ENCODE measurements around the gene TRAF2. TPM values are rescaled to one million over a fixed set of nuclear protein-coding genes. Genes with fewer than 3 reads are reported as not detected.

Gene TRAF2
- total RNA-seq, 5 donors from 2014 or later (not counting 1 experiment from before 2014, with no cell fraction given): 20.9 to 38.7 (median 33.7) TPM

GRCh38 chr9:136945333-136946227 lies 59.3 kb downstream of the TRAF2 start:
- no peaks in the 10 kb centered on the region for H3K9me3 ChIP-seq
- H3K4me3 Mint-ChIP-seq: peak overlapping the region in 1 of 3 donors; percentile 73
- no peak overlapping the region for H3K4me3 ChIP-seq (ENCODE audit: control insufficient read depth in 1 of 2, extremely low read depth in 1 of 2, low read length in 1 of 2)
- peaks cover 15 to 23% of the 10 kb centered on the region in 2 donors for H3K36me3 ChIP-seq (ENCODE audit: control insufficient read depth in 2 of 2, extremely low read depth in 1 of 2, insufficient read depth in 1 of 2, low read length in 1 of 2)
- DNase-seq (no peak), ATAC-seq (replicated peaks in 1 of 4) (no peak)
- WGBS (ENCODE audit: insufficient coverage): 88% methylated on average over 24 of the region's 30 CpGs
- H3K27me3 Mint-ChIP-seq: no peaks in the 10 kb centered on the region
- no peaks in the 10 kb centered on the region for H3K9me3 Mint-ChIP-seq
- H3K27me3 ChIP-seq (replicated peaks in 1 of 2; ENCODE audit: control insufficient read depth in 2 of 2, extremely low read depth in 1 of 2, insufficient read depth in 2 of 2, low read length in 1 of 2): no peaks in the 10 kb centered on the region
- peaks cover 12 to 28% (median 12%) of the 10 kb centered on the region in 3 donors for H3K4me1 Mint-ChIP-seq
- POLR2A ChIA-PET: interaction anchor here in 1 of 2 donors (0.6 kb wide), 1 partner anchor 54 kb away, joined by 6 read pairs; no protein-coding TSS in a partner anchor
- no peak overlapping the region for H3K27ac Mint-ChIP-seq
- CTCF ChIA-PET: interaction anchor here in 1 of 2 donors (0.6 kb wide), 1 partner anchor 46 kb away, joined by 6 read pairs; no protein-coding TSS in a partner anchor
- H3K4me1 ChIP-seq (ENCODE audit: control insufficient read depth in 1 of 2, extremely low read depth in 1 of 2, insufficient read depth in 2 of 2, low read length in 2 of 2): peaks cover 7 to 71% of the 10 kb centered on the region in 2 experiments
- H3K36me3 Mint-ChIP-seq: peaks cover 9% of the 10 kb centered on the region
- no peak overlapping the region for H3K27ac ChIP-seq (ENCODE audit: low read length)

- peaks cover 7 to 73% of the 10 kb centered on the region in 2 experiments for H3K4me1 ChIP-seq (ENCODE audit: control insufficient read depth in 1 of 2, extremely low read depth in 1 of 2, insufficient read depth in 2 of 2, low read length in 2 of 2)
- ChIA-PET POLR2A (interaction anchor here in 1 of 2 donors (0.6 kb wide), 1 partner anchor 55 kb away, joined by 6 read pairs; no protein-coding TSS in a partner anchor), CTCF (interaction anchor here in 1 of 2 donors (0.6 kb wide), 1 partner anchor 45 kb away, joined by 6 read pairs; no protein-coding TSS in a partner anchor)
- DNase-seq (no peak), ATAC-seq (replicated peaks in 1 of 4) (no peak)
- Mint-ChIP-seq H3K27me3 (no peaks in the 10 kb centered on the region), H3K4me1 (peaks cover 12 to 30% (median 13%) of the 10 kb centered on the region in 3 donors), H3K9me3 (no peaks in the 10 kb centered on the region), H3K27ac (no peak overlapping the region), H3K36me3 (peaks cover 5% of the 10 kb centered on the region), H3K4me3 (no peak overlapping the region)
- no peaks in the 10 kb centered on the region for H3K9me3 ChIP-seq
- H3K27ac ChIP-seq (ENCODE audit: low read length): no peak overlapping the region
- WGBS (ENCODE audit: insufficient coverage): 93% methylated on average over 23 of the region's 27 CpGs
- H3K36me3 ChIP-seq (ENCODE audit: control insufficient read depth in 2 of 2, extremely low read depth in 1 of 2, insufficient read depth in 1 of 2, low read length in 1 of 2): peaks cover 7 to 15% of the 10 kb centered on the region in 2 donors
- no peaks in the 10 kb centered on the region for H3K27me3 ChIP-seq (replicated peaks in 1 of 2; ENCODE audit: control insufficient read depth in 2 of 2, extremely low read depth in 1 of 2, insufficient read depth in 2 of 2, low read length in 1 of 2)
- H3K4me3 ChIP-seq (ENCODE audit: control insufficient read depth in 1 of 2, extremely low read depth in 1 of 2, low read length in 1 of 2): no peak overlapping the region
These were observed 60.1 kb downstream of the TRAF2 start for GRCh38 chr9:136946228-136947027.

GRCh38 chr9:136947028-136947891 lies 60.9 kb downstream of the TRAF2 start:
- H3K9me3 Mint-ChIP-seq: no peaks in the 10 kb centered on the region
- Histone ChIP-seq H3K4me1 (ENCODE audit: control insufficient read depth in 1 of 2, extremely low read depth in 1 of 2, insufficient read depth in 2 of 2, low read length in 2 of 2) (peaks cover 7 to 71% of the 10 kb centered on the region in 2 experiments), H3K36me3 (ENCODE audit: control insufficient read depth in 2 of 2, extremely low read depth in 1 of 2, insufficient read depth in 1 of 2, low read length in 1 of 2) (peaks cover 0 to 7% of the 10 kb centered on the region in 2 donors), H3K27ac (ENCODE audit: low read length) (no peak overlapping the region), H3K9me3 (no peaks in the 10 kb centered on the region), H3K27me3 (replicated peaks in 1 of 2; ENCODE audit: control insufficient read depth in 2 of 2, extremely low read depth in 1 of 2, insufficient read depth in 2 of 2, low read length in 1 of 2) (no peaks in the 10 kb centered on the region), H3K4me3 (ENCODE audit: control insufficient read depth in 1 of 2, extremely low read depth in 1 of 2, low read length in 1 of 2) (no peak overlapping the region)
- ATAC-seq (replicated peaks in 1 of 4) (no peak), DNase-seq (no peak)
- POLR2A ChIA-PET: no interaction called here
- H3K27me3 Mint-ChIP-seq: no peaks in the 10 kb centered on the region
- 84% methylated on average over 18 of the region's 26 CpGs for WGBS (ENCODE audit: insufficient coverage)
- H3K27ac Mint-ChIP-seq: no peak overlapping the region
- CTCF ChIA-PET: interaction anchor here (1.1 to 1.6 kb wide), 3 partner anchors 82 to 91 kb away, joined by 4 to 19 read pairs (median 9); no protein-coding TSS in a partner anchor
- no peak overlapping the region for H3K4me3 Mint-ChIP-seq
- no peaks in the 10 kb centered on the region for H3K36me3 Mint-ChIP-seq
- peaks cover 12 to 30% (median 13%) of the 10 kb centered on the region in 3 donors for H3K4me1 Mint-ChIP-seq

DNA sequence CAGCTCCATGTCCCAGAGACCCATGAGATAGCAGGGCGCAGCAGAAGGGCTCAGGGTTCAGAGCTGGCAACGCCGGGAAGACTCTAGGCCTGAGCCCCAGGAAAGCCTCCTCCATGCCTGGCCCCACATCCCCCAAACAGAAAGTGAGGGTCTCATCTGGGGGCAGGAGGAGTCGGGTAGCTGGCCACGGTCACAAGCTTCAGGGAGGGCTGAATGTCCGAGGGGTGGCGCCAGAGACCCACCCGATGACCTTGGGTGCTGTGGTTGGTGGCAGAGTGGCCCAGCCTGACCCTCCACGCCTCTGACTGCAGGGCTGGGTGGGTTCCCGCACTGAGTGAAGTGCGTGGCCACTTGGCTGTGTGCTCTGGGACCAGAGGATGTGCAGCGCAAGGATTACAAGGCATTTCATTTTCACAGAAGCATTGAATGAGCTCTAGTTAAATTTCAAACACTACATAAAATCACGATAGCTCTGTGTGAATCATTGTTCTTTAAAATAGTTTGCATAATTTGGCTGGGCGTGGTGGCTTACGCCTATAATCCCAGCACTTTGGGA lies 61.7 kb downstream of the TRAF2 start:
- Mint-ChIP-seq H3K9me3 (no peaks in the 10 kb centered on the region), H3K27me3 (no peaks in the 10 kb centered on the region), H3K4me1 (peaks cover 9 to 25% (median 12%) of the 10 kb centered on the region in 3 donors), H3K27ac (peak overlapping the region; percentile 46 to 55), H3K4me3 (peak overlapping the region; percentile 17 to 81 (median 59)), H3K36me3 (no peaks in the 10 kb centered on the region)
- WGBS (ENCODE audit: insufficient coverage): 39% methylated on average over 5 of the region's 15 CpGs
- ChIA-PET CTCF (interaction anchor here (0.9 to 1.6 kb wide), 5 partner anchors 81 to 90 kb away, joined by 3 to 19 read pairs (median 4); partner anchors contain the start of gene FUT7 (in 1 of the 2)), POLR2A (no interaction called here)
- H3K4me3 ChIP-seq (ENCODE audit: control insufficient read depth in 1 of 2, extremely low read depth in 1 of 2, low read length in 1 of 2): no peak overlapping the region
- ATAC-seq (replicated peaks in 1 of 4) (no peak), DNase-seq (peak in 1 of 35 experiments; percentile 40)
- no peaks in the 10 kb centered on the region for H3K36me3 ChIP-seq (ENCODE audit: control insufficient read depth in 2 of 2, extremely low read depth in 1 of 2, insufficient read depth in 1 of 2, low read length in 1 of 2)
- no peak overlapping the region for H3K27ac ChIP-seq (ENCODE audit: low read length)
- H3K9me3 ChIP-seq: no peaks in the 10 kb centered on the region
- H3K27me3 ChIP-seq (replicated peaks in 1 of 2; ENCODE audit: control insufficient read depth in 2 of 2, extremely low read depth in 1 of 2, insufficient read depth in 2 of 2, low read length in 1 of 2): no peaks in the 10 kb centered on the region
- H3K4me1 ChIP-seq (ENCODE audit: control insufficient read depth in 1 of 2, extremely low read depth in 1 of 2, insufficient read depth in 2 of 2, low read length in 2 of 2): peaks cover 7 to 64% of the 10 kb centered on the region in 2 experiments

DNA sequence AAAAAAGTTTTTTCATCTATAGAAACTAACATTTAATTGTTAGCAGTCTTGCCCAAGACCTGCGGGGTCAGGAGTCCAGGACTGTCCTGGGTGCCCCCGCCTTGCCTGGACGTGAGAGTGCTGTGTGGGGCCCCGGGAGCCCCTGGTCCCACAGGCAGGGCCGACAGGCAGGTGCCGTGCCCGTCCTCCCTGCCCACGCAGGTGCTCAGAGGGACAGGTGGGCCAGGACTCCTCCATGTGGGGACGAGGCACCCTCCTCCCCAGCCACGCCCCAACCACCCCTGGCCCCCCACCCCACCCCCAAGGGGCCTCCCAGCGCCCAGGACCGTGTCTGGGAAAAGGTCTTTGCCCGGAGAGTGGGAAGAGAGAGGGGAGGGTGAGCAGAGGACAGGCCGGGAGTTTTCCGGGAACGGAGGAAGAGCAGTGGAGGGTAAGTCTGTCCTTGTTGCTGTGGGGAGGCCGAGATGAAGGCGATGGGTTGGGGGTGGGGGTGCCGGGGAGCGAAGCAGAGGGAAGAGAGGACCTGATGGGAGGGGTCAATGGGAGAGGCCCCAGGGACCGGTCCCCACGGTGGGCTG lies 63.0 kb downstream of the TRAF2 start:
- 12% methylated on average over 14 of the region's 22 CpGs for WGBS (ENCODE audit: insufficient coverage)
- Mint-ChIP-seq H3K9me3 (no peaks in the 10 kb centered on the region), H3K27ac (peak overlapping the region; percentile 88 to 90), H3K4me3 (peak overlapping the region; percentile 80 to 81 (median 81)), H3K4me1 (peaks cover 9 to 22% (median 12%) of the 10 kb centered on the region in 3 donors), H3K36me3 (no peaks in the 10 kb centered on the region), H3K27me3 (no peaks in the 10 kb centered on the region)
- Histone ChIP-seq H3K4me3 (ENCODE audit: control insufficient read depth in 1 of 2, extremely low read depth in 1 of 2, low read length in 1 of 2) (peak overlapping the region; percentile 52 to 65), H3K27me3 (replicated peaks in 1 of 2; ENCODE audit: control insufficient read depth in 2 of 2, extremely low read depth in 1 of 2, insufficient read depth in 2 of 2, low read length in 1 of 2) (no peaks in the 10 kb centered on the region), H3K9me3 (no peaks in the 10 kb centered on the region), H3K4me1 (ENCODE audit: control insufficient read depth in 1 of 2, extremely low read depth in 1 of 2, insufficient read depth in 2 of 2, low read length in 2 of 2) (peaks cover 5 to 55% of the 10 kb centered on the region in 2 experiments), H3K27ac (ENCODE audit: low read length) (peak overlapping the region; percentile 57), H3K36me3 (ENCODE audit: control insufficient read depth in 2 of 2, extremely low read depth in 1 of 2, insufficient read depth in 1 of 2, low read length in 1 of 2) (no peaks in the 10 kb centered on the region)
- ATAC-seq (replicated peaks in 1 of 4) (peak in 2 of 4 experiments; percentile 0 to 5), DNase-seq (peak in 1 of 35 experiments; percentile 3)
- POLR2A ChIA-PET: no interaction called here
- CTCF ChIA-PET: no interaction called here

Data from T-cell (primary cell).